ENCODE data around the gene ADTRP.

- TF ChIP-seq CTCF (IDR thresholded peaks at IDR 0.05): no peak
- no peak for TF ChIP-seq POLR2AphosphoS5 (IDR thresholded peaks at IDR 0.05)
Measured at GRCh38 chr6:11711003-11711983, 67.3 kb downstream of the ADTRP start.
